GM19240 (cell line): ENCODE results near the gene TMTC2.

Experiments used
- DNase-seq: peaks from one replicate; pipeline ENCODE4 v3.0.0; 2011; ENCODE audit warnings: low spot score; ENCODE audit not compliant: insufficient read length

The TMTC2 gene

DNA sequence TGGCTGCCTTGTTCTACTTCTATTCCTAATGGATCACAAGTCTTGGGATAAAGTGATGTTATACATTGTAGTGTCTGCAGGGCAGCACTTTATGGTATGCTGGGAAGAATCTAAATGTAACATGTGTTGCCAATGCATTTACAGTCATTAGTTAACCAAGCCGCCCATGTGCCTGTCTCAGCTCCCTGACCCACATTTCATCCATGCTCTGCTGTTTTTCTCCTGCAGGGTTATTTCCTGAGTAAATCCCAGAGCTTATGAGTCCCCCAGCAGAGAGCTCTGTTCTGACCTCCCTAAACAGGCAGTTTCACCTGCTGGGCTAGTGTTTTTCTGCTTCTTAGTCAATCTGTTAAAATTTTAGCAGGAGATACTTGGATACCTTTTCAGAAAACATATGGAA, 4.4 kb upstream of the TMTC2 start:
- no peak for DNase-seq

DNA sequence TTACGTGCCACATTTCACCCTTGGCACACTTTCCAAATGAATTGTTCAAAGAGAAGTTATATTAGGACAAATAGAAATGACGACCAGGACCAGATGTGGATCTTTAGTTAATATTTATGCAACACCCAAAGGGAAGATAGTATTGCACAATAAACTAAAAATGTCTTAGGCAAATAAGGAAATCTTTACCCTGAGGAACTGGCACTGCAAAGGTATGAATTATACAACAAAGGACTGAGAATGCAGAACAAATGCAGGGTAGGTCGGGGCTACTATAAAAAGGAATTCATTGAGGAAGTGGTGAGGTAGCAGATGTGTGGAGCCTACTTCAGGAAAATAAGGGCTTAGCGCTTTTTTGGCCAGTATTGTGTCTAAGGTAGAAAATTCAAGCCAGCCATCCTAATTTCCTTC, 3.9 kb upstream of the TMTC2 start:
- no peak for DNase-seq

DNA sequence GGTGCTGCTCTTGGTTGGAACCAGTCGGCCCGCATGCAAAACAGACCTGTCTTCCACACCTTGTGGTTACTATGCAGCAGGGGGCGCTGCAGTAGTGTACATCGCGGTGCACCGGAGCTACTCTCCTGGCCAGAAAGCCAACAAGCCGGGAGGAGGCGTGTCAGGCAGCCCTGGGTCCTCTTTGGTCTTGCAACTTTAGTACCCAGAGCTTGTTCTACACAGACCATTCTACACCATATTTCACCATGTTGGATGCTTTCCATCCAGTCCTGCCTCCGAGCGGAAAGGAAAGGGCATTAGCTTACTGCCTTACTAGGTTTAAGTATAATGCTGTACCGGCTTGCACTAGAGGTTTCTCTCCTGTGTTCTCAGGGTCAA, 927 bp upstream of the TMTC2 start:
- peak; percentile 33 for DNase-seq

DNA sequence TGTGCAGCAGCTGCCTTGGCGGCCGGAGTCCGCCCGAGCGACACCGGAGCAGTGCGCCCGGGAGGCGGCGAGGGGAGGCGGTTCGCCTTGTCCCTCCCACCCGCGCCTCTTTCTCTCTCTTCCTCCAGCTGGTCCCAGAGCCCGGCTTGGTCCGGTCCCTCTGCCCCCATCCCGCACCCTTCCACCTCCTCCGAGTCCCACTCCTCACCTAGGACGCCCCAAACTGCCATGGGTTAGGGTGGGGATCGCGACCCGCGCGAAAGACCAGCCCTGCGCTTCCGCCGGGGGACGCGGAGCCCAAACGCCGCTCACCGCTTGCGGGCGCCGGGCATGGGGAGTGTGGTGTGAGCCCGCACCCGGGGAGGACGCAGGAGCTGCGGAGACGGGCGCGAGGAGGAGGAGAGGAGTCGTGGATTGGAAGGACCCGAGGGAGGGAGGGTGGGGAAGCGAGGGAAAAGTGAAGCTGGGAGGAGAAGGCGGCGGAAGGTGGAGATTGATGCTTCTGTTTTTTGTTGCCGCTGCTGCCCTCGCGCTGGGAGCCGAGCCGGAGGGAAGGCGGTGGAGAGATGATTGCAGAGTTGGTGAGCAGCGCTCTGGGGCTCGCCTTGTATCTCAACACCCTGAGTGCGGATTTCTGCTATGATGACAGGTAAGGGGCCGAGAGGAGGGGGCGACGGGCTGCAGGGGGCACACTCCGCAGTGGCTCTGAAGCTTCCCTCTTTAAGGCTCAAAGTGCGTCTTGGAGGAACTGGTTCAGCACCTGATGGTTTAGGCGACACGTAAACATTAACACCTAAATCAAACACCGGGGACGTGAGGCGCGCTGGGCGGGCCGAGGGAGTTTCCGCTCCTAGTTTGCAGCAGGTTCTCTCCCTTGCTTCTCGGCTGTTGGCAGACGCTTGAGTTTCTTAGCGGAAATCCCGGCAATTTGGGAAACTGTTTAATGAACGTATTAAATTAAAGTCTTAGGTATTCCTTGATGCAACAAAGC, 610 bp downstream of the TMTC2 start:
- DNase-seq: peak; percentile 21

DNA sequence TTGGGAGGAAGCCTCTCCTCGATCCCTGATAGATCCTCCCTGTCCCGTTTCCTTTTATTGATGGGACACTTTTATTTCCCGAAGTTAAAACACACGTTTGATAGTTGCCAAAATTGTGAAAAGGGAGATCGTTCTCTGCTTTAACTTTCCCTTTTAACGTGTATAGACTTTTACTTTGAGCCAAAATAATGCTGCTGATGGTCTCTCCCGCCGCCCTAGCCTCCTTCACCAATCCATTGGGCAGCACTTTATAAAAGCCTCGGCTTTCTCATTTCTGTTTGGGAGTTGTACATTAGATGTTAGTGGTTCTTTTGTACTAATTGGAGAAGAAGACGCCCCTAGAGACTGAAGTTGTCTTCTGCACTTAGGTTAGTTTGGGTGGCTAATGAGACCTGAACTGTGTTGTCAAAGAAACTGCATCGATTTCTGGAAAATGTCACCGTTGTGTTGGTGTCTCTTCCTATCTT, 1.4 kb downstream of the TMTC2 start:
- DNase-seq: no peak

DNA sequence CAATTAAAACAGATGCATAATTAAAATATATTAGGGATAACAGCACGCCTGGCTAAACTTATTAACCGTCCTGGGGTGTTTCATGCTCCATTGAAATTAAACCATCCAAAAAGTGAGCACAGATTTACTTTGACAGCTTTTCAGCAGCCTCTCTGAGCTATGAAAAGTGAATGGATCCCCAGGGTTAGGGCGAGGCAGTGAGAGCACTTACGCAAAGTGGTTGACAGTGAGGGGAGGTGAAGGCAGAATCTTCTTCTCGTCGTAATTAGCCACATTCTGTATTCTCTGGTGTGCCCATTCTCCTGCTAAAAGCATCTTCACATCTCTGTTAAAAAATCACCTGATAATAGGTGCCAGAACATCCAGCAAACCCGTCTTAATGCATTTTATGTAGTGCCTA, 1.9 kb downstream of the TMTC2 start:
- no peak for DNase-seq

DNA sequence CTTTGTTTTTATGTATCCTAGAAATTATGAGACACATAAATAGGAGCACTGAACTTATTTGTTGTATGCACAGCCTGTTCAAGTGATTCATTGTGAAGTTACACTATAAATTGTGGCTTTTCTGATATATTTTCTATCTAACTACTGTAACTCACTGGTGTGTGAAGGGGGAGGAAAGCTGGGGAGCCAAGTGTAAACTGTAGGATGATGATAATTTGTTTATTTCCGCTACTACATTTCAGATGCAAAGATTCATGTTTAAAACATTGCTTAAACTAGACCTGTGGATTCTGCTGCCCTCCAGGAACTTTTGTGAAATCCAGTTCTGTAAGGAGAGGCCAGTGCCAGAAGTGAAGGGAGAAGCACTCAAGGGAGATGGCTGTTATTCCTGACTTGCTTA, 3.3 kb downstream of the TMTC2 start:
- DNase-seq: no peak

DNA sequence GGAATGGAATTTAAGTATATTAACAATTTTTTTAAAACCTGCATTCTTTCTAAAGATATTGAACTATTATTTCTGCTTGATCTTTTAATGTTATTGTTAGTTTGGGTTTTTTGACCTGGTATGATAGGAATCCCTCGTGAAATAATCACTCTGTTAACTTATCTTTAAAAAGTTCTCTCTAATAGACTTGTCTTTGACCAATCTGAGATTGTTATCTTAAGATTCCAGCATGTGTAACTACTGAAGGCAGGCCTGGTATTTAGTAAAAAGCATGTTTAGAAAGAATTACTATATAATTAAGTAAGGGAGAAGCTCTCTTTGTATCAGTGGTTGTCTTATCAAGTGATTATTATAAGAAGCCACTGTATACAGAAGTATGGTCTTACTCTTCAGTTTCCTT, 4.8 kb downstream of the TMTC2 start:
- DNase-seq: no peak

DNA sequence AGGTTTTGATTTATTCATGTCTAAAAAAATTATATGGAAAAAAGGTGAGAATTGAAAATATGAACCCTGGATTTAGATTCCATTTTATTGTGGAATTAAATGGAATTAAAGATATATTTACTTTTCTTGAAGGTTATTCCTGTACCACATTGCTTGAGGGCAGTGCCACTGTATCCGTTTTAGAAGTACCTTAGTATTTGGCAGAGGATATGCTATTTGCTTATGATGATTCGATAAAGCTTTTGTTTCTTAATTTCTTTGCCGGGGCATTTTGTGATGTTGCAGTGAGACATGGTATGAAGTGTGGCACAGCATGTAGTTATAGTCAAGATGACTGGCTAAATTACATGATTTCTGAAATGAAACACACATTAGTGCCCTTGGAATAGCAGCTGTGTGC, 7.6 kb downstream of the TMTC2 start:
- no peak for DNase-seq

DNA sequence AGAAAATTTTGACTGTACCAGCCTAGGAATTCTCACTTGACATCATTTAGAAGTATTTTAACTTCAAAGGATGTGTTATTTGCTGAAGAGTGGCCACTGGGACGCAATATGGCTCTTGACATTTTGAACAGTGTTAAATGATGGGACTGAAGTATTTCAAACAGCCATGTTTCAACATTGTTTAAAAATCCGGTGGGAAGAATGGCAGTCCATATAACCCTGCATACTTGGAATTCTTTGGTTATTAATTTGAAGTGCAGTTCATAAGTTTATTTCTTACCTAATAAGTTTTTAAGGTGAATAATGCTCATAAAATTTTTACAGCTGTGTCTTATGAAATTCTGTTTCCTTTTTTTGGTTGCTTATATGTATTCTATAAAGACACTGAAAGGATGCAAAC, 8.3 kb downstream of the TMTC2 start:
- DNase-seq: no peak

DNA sequence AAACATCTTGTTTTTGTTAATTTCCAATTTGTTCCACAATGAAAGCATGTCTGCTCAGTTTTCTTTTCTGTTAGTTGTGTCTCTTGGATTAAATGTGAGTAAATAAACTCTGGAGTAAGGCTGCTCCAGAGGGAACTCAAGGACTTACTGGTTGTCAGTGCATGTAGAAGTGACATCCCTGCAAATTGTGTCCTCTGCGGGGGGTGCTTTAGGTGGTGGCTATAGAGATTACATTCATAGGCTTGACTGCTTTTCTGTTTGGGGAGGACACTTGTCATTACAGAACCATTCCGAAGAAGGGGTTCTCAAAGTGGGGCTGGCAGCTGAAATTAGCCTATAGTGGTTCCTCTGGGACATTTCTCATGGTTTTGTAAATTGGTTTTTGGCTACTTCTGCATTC, 8.8 kb downstream of the TMTC2 start:
- DNase-seq: no peak

DNA sequence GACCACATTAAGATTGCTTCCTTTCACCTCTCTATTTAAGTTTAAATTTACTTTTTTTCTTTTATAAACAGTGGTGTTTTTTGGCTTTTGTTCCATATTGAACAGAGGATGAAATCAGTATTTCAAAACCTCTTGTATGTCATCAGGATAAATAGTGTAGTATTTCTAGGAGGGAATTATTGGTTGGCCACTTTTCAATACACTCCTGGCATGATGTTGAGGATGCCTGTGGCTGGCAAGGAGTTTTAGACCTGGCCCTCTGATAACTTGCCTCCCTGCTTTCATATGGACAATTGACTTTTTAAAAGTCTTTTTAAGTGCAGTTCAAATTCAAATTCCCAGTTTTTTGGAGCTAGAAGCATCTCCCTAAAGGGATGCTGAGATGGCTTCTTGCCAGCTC, 9.8 kb downstream of the TMTC2 start:
- DNase-seq: no peak

DNA sequence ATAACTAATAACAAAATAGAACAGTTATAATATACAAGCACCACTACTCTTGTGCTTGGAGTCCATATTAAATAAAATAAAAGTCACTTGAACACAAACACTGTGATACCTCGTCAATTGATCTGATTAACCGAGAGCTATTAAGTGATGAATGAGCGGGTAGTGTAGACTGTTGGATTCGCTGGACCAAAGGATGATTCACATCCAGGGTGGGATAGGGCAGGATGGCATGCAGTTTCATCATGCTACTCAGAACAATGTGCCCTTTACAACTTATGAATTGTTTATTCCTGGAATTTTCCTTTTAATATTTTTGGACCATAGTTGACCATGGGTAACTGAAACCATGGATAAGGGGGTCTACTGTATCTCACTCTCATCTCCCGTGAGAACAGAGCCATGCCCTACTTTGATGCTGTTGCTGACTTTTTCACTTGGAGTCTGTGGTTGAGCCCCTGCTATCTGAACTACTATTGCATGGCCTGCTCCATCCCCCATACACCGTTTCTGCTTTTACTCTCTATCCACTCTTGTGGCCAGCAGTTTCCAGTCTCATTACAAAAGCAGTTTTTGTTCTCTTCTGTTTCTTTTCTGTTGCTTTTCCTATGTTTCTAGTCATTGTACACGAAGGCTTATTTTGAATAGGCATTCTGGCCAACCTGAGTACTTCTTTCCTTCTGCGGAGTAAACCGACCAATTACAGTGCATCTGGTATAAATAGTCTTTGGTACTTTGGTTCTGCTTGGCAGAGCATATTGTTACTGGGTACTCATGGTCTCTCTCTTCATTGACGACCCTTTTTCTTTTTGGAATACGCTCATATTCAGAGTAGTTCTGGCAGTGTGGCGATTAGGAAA, 12.2 kb downstream of the TMTC2 start:
- no peak for DNase-seq

DNA sequence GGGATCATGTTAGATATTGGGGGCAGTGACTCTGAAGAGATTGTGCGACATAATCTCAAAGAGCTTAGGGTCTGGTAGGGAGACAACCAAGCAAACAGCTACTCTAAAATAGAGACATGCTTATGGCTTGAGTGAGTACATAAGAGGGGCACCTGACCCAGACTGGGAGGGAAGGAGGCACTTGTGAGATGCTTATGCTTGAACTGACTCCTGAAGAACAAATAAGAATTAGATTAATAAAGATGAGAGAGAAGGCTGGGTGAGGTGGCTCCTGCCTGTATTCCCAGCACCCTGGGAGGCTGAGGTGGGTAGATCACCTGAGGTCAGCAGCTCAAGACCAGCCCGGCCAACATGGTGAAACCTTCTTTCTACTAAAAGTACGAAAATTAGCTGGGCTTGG, 19.1 kb downstream of the TMTC2 start:
- no peak for DNase-seq

DNA sequence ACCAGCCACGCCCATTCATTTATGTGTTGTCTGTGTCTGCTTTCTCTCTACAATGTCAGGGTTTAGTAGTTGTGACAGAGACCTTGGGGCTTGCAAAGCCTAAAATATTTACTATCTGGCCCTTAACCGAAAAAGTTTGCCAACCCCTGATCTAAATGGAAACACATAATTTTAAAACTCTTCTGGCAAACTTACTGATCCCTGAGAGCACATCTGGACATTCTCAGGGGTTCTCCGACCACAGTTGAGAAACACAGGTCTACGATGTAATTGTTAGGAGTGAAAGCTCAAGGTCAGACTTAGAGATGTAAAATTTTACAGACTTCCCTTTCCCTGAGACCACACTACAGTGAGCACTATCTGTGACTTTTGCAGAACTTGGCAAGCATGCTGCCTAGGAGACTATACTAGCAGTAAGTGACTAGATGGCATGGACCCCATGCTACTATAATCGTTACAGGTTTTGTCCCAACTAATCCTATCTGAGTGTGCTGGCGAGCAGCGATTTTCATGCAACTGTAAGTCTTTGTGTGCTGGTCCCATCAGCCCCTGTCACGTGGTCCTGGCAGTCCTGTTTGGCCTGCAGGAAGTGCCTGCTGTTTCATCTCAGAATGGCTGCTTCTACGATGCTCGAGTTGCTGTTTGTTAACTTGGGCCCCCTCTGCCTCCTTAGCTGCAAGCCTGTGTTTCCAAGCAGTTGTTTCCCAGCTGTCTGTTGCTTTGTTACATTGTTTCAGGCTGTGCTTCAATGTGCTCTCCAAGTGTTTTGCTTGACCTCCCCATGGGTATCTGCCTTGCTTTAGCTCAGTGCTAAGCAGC, 21.6 kb downstream of the TMTC2 start:
- no peak for DNase-seq

DNA sequence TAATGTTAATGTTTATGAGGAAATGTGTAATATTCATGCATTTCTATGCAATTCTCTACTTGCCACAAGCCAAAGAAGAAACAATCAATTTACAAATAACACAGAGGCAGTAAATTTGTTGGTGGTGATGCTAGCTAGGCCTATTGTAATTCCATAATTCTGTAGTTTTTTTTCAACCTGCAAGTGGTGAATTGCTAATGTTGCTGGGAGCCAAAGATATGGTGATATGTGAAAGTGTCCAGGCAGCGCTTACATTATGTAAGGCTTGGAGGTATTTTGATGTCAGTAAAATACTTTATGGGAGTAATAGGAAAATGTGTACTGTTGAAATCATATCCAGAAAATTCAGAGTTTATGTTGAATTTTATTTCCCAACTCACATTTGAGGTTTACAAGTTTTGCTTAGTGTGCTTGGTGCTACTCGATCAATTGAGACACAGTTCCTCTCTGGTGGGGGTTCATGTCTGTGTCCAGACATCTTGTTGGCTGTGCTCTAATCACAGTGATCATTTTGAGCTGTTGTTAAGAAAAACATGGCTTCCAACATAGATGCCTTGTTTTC, 23.2 kb downstream of the TMTC2 start:
- no peak for DNase-seq

DNA sequence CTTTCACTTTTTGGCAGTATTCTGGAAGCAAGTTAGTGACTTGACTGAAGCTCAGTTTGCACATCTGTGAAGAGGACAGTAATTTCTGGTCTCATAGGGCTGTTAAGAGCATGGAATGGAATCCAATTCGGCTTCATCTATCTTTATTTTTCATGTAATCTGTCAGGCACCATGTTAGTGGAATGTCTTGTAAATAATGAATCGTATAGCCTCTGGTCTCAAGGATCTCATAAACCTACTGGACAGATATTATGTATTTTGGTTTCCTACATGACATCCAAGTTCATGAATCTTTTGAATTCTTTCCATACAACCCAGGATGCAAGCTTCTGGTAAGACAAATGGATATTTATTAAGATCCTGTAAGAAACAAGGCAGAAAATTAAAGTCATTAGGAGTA, 24.0 kb downstream of the TMTC2 start:
- no peak for DNase-seq

DNA sequence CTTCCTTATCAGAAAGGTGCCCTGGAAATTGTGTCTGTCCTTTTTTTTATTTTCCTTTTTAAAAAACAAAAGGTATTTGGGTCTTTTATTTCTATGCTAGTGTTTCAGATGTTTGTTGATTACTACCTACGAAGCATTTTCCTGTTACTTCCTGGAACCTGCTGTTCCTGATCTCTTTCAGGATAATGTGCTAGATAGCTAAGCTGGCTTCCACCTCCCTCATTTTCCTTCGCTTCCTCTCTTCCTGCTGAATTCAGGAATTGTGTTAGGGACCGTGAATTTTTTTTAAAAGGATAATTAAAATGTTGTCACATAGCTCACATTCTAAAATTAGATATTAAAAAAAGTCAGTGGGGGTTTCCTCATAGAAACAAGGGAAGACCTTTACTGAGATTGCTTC, 27.7 kb downstream of the TMTC2 start:
- DNase-seq: no peak

DNA sequence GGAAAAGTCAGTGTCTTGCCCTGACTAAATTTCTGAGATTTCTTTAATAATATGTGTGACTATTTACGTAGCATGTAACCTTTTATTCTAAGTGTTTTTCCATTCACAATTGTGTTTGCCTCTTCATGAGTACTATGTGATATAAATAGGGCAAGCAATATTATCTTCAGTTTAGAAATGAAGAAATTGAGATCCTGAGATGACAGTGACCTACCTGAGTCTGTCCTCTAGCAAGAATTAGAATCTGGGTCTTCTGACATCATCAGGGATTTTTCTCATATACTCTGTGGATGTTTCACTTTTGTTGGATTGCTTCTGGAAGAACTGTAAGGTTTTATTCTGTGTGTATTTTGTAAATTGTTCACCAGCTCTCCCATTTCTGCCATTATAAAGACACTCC, 35.0 kb downstream of the TMTC2 start:
- DNase-seq: no peak

DNA sequence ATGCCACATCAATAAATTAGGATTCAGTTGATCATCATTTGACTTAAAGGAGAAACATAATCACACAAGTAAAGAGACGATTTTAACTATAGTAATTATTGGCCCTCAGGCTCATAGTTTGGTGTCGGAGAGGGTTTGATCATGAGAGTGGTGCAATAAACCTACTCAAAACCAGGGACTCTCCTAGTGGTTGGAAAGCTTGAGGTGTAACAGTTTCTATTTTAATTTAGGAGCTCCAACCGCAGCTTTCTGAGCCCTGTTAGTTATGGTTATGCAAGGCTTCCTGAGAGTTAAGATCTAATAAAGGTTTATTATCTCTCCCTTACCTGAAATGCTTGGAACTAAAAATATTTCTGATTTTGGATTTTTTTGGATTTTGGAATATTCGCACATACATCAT, 36.4 kb downstream of the TMTC2 start:
- DNase-seq: no peak

DNA sequence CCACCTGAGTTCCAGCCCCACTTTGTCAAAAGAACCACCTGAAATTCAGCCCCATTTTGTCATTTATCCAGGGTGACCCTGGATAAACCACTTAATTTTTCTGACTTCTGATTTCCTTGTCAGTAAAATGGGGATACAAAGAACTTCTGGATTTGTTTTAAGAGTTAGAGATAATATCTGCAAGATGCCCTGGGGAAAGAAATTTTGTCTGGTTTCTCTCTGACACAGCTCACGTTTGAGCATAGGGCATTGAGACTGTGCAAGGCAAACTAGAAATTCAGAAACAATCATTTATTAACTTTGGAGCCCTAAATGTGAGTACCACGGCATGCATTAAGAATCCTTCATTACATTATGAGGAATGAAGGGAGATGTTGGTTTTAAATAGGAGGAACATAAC, 37.2 kb downstream of the TMTC2 start:
- no peak for DNase-seq
